H1 (cell line): Measurements from ENCODE around the gene ADD1. TPM values are rescaled to one million over a fixed set of nuclear protein-coding genes. Genes with fewer than 3 reads are reported as not detected.

Experiments used
- CTCF ChIA-PET: fragments of 300-600 bp; sonication (Branson Sonifier 250); formaldehyde crosslinking; loops from one replicate; lab custom pipeline; 2021; ENCODE audit not compliant: partially characterized antibody; lab: Charles Lee
- POLR2A ChIA-PET: fragments of 300-600 bp; sonication (Branson Sonifier 250); formaldehyde crosslinking; loops from one replicate; lab custom pipeline; 2021; ENCODE audit warnings: inconsistent platforms; ENCODE audit not compliant: partially characterized antibody; lab: Charles Lee
- DNase-seq, 2 experiments: peaks; one replicate each; pipeline versions ENCODE4 v3.0.0 to v3.0.0-alpha.2; 2010 to 2022; ENCODE audit warnings: low spot score in 2 of 2, low read depth in 1 of 2, mixed read lengths in 1 of 2
- FAIRE-seq: peaks from 2 replicates; lab custom pipeline; 2011; peaks lifted over from hg19 to GRCh38; lab: Jason Lieb, UNC
- H2AFZ ChIP-seq: 2 replicates; pipeline ENCODE4 v1.8.1; 2012; ENCODE audit warnings: low read length, inconsistent platforms
- H2AK5ac ChIP-seq: 2 replicates; pipeline ENCODE4 v1.6.1; 2013; ENCODE audit warnings: low read depth, low read length
- H2BK120ac ChIP-seq: replicated peaks from 2 replicates; pipeline ENCODE3; 2013; ENCODE audit warnings: low read depth, low read length, inconsistent platforms
- H2BK12ac ChIP-seq: 2 replicates; pipeline ENCODE4 v1.6.1; 2013; ENCODE audit warnings: low read depth, low read length
- H2BK15ac ChIP-seq: 2 replicates; pipeline ENCODE4 v1.6.1; 2013; ENCODE audit warnings: low read length
- H2BK20ac ChIP-seq: 2 replicates; pipeline ENCODE4 v1.6.1; 2013; ENCODE audit warnings: low read length
- H2BK5ac ChIP-seq: 2 replicates; pipeline ENCODE4 v1.6.1; 2013; ENCODE audit warnings: low read depth, low read length
- H3K14ac ChIP-seq: 2 replicates; pipeline ENCODE4 v1.6.1; 2013; ENCODE audit warnings: inconsistent platforms; ENCODE audit not compliant: insufficient read length
- H3K18ac ChIP-seq: 2 replicates; pipeline ENCODE4 v1.6.1; 2013; ENCODE audit warnings: low read length; ENCODE audit errors: extremely low read depth
- H3K23ac ChIP-seq: 2 replicates; pipeline ENCODE4 v1.6.1; 2013; ENCODE audit warnings: inconsistent platforms; ENCODE audit not compliant: insufficient read length
- H3K23me2 ChIP-seq: 2 replicates; pipeline ENCODE4 v1.6.1; 2013; ENCODE audit warnings: low read depth, low read length
- H3K27ac ChIP-seq: 2 replicates; pipeline ENCODE4 v1.6.1; 2011; ENCODE audit warnings: low read depth, low read length, inconsistent platforms
- H3K27me3 ChIP-seq, 4 experiments: replicated peaks in 1 of 4; 1 replicate in 1 of 4; 2 replicates in 3 of 4; pipeline versions ENCODE4 v1.6.1 to v1.8.1; 2011 to 2013; ENCODE audit warnings: low read length in 3 of 4, mild to moderate bottlenecking in 3 of 4, inconsistent platforms in 2 of 4, mixed read lengths in 2 of 4, moderate library complexity in 1 of 4; ENCODE audit not compliant: control insufficient read depth in 3 of 4, insufficient read depth in 3 of 4; ENCODE audit errors: extremely low read depth in 1 of 4
- H3K36me3 ChIP-seq, 4 experiments: 2 replicates each; pipeline versions ENCODE4 v1.6.1 to v1.8.1; 2011 to 2013; ENCODE audit warnings: mild to moderate bottlenecking in 4 of 4, low read length in 3 of 4, moderate library complexity in 2 of 4, control low read depth in 1 of 4, inconsistent platforms in 1 of 4; ENCODE audit not compliant: insufficient read depth in 4 of 4, control insufficient read depth in 2 of 4
- H3K4ac ChIP-seq: replicated peaks from 2 replicates; pipeline ENCODE3; 2013; ENCODE audit warnings: low read length, low read depth, mixed read lengths, inconsistent platforms; ENCODE audit not compliant: insufficient read length
- H3K4me1 ChIP-seq, 4 experiments: replicated peaks in 1 of 4; 1 replicate in 1 of 4; 2 replicates in 3 of 4; pipeline versions ENCODE4 v1.6.1 to v1.8.1; 2011 to 2013; ENCODE audit warnings: low read length in 3 of 4, inconsistent platforms in 2 of 4, mixed read lengths in 1 of 4; ENCODE audit not compliant: insufficient read depth in 4 of 4, control insufficient read depth in 3 of 4
- H3K4me2 ChIP-seq, 2 experiments: 2 replicates each; pipeline versions ENCODE4 v1.6.1 to v1.8.1; 2011 to 2013; ENCODE audit warnings: low read depth in 2 of 2, low read length in 2 of 2, control low read depth in 1 of 2, inconsistent platforms in 1 of 2, mild to moderate bottlenecking in 1 of 2; ENCODE audit not compliant: insufficient read depth in 1 of 2
- H3K4me3 ChIP-seq, 4 experiments: fragments of 200-600, 300-600 bp in 1 of 4; sonication (generic), shearing (Covaris generic), sonication (Bioruptor Twin) in 1 of 4; 2 replicates each; pipeline versions ENCODE4 v1.5.1 to v1.8.1; 2011 to 2016; ENCODE audit warnings: low read length in 4 of 4, low read depth in 3 of 4, control low read depth in 2 of 4, inconsistent platforms in 2 of 4, mild to moderate bottlenecking in 2 of 4, mixed read lengths in 1 of 4, moderate library complexity in 1 of 4; ENCODE audit not compliant: insufficient read depth in 2 of 4; ENCODE audit errors: extremely low read depth in 1 of 4
- H3K56ac ChIP-seq: replicated peaks from 2 replicates; pipeline ENCODE3; 2013; ENCODE audit warnings: low read depth, mild to moderate bottlenecking, mixed read lengths, low read length, inconsistent platforms; ENCODE audit not compliant: insufficient read length
- H3K79me1 ChIP-seq: 2 replicates; pipeline ENCODE4 v1.6.1; 2013; ENCODE audit warnings: low read depth, low read length, control low read depth
- H3K79me2 ChIP-seq, 2 experiments: 2 replicates each; pipeline versions ENCODE4 v1.6.1 to v1.8.1; 2012 to 2013; ENCODE audit warnings: low read length in 2 of 2, mild to moderate bottlenecking in 2 of 2, inconsistent platforms in 1 of 2; ENCODE audit not compliant: insufficient read depth in 2 of 2, control insufficient read depth in 1 of 2
- H3K9ac ChIP-seq, 4 experiments: replicated peaks in 1 of 4; 1 replicate in 1 of 4; 2 replicates in 3 of 4; pipeline versions ENCODE4 v1.6.1 to v1.8.1; 2011 to 2013; ENCODE audit warnings: low read depth in 3 of 4, low read length in 3 of 4, control low read depth in 2 of 4, mild to moderate bottlenecking in 2 of 4, moderate library complexity in 2 of 4, inconsistent platforms in 1 of 4; ENCODE audit errors: extremely low read depth in 1 of 4
- H3K9me3 ChIP-seq, 2 experiments: 2 replicates each; pipeline versions ENCODE4 v1.6.1 to v1.8.1; 2012 to 2013; ENCODE audit warnings: mild to moderate bottlenecking in 2 of 2, moderate library complexity in 2 of 2, control low read depth in 1 of 2, inconsistent platforms in 1 of 2, low read depth in 1 of 2, low read length in 1 of 2, mixed read lengths in 1 of 2; ENCODE audit not compliant: insufficient read depth in 2 of 2
- H4K20me1 ChIP-seq, 2 experiments: replicated peaks in 1 of 2; 2 replicates each; pipeline versions ENCODE3 to v1.8.1; 2011 to 2013; ENCODE audit warnings: inconsistent platforms in 2 of 2, low read length in 2 of 2, mild to moderate bottlenecking in 1 of 2; ENCODE audit not compliant: insufficient read depth in 2 of 2, control insufficient read depth in 1 of 2
- H4K5ac ChIP-seq: 2 replicates; pipeline ENCODE4 v1.6.1; 2013; ENCODE audit warnings: low read length, low read depth, mixed read lengths, inconsistent platforms; ENCODE audit not compliant: insufficient read length
- H4K8ac ChIP-seq: 2 replicates; pipeline ENCODE4 v1.8.0; 2013; ENCODE audit warnings: mild to moderate bottlenecking, moderate library complexity, low read length, inconsistent platforms; ENCODE audit not compliant: insufficient read depth; ENCODE audit errors: extremely low read depth
- H4K91ac ChIP-seq: replicated peaks from 2 replicates; pipeline ENCODE3; 2013; ENCODE audit warnings: low read length, mixed read lengths, inconsistent platforms; ENCODE audit not compliant: insufficient read length
- BCL11A ChIP-seq, 2 experiments: IDR thresholded peaks; one replicate each; pipeline ENCODE4 v1.6.1; 2011; ENCODE audit warnings: low read depth in 2 of 2, low read length in 2 of 2, mild to moderate bottlenecking in 2 of 2
- CBX8 ChIP-seq: fragments of 300-800, 300-1000 bp; sonication (generic); IDR thresholded peaks from 2 replicates; pipeline ENCODE4 v1.7.1; 2016; ENCODE audit warnings: low read depth, low read length, borderline replicate concordance
- CEBPB ChIP-seq: IDR thresholded peaks from 2 replicates; pipeline ENCODE4 v1.6.1; 2012; ENCODE audit warnings: low read depth, low read length
- EZH2 ChIP-seq: fragments of 200-600 bp; sonication (generic); IDR thresholded peaks from 2 replicates; pipeline ENCODE4 v1.7.1; 2012; ENCODE audit warnings: low read depth, mild to moderate bottlenecking, moderate library complexity, low read length, inconsistent platforms; ENCODE audit not compliant: severe bottlenecking
- GABPA ChIP-seq: IDR thresholded peaks from 2 replicates; pipeline ENCODE4 v1.6.1; 2011; ENCODE audit warnings: mild to moderate bottlenecking, low read length, moderate library complexity, borderline replicate concordance; ENCODE audit not compliant: insufficient read depth
- JUND ChIP-seq: IDR thresholded peaks from 2 replicates; pipeline ENCODE4 v1.6.1; 2011; ENCODE audit warnings: mild to moderate bottlenecking, improper control_type of control experiment, low read length
- KDM1A ChIP-seq: fragments of 200-600, 300-600 bp; sonication (generic); IDR thresholded peaks from 2 replicates; pipeline ENCODE4 v1.7.1; 2016; ENCODE audit warnings: mild to moderate bottlenecking, low read length, borderline replicate concordance
- NANOG ChIP-seq: IDR thresholded peaks from 2 replicates; pipeline ENCODE4 v1.6.1; 2011; ENCODE audit warnings: low read length, low read depth, mild to moderate bottlenecking, inconsistent platforms; ENCODE audit not compliant: insufficient read depth, poor library complexity, severe bottlenecking
- PHF8 ChIP-seq: fragments of 200-600 bp; sonication (generic); conservative IDR thresholded peaks from 2 replicates; pipeline ENCODE4 v1.7.1; 2012; ENCODE audit warnings: low read depth, mild to moderate bottlenecking, inconsistent platforms, low read length, moderate library complexity
- SIN3A ChIP-seq, 2 experiments: IDR thresholded peaks in 1 of 2; conservative IDR thresholded peaks in 1 of 2; 2 replicates each; pipeline ENCODE4 v1.6.1; 2011 to 2012; ENCODE audit warnings: low read length in 2 of 2, improper control_type of control experiment in 1 of 2, low read depth in 1 of 2, mild to moderate bottlenecking in 1 of 2
- SIX5 ChIP-seq: IDR thresholded peaks from 2 replicates; pipeline ENCODE4 v1.6.1; 2011; ENCODE audit warnings: mild to moderate bottlenecking, low read depth, low read length
- SP1 ChIP-seq: IDR thresholded peaks from 2 replicates; pipeline ENCODE4 v1.6.1; 2011; ENCODE audit warnings: low read depth, low read length
- SRF ChIP-seq: IDR thresholded peaks from 2 replicates; pipeline ENCODE4 v1.6.1; 2011; ENCODE audit warnings: mild to moderate bottlenecking, low read depth, low read length, moderate library complexity
- TBP ChIP-seq: IDR thresholded peaks from 2 replicates; pipeline ENCODE4 v1.6.1; 2011; ENCODE audit warnings: low read depth, low read length, improper control_type of control experiment
- whole genome bisulfite sequencing, 2 experiments: shearing (Covaris generic) in 1 of 2; methylation state at CpG; one replicate each; pipeline versions ENCODE4 v1.1.6 to v1.1.7; 2013 to 2015; ENCODE audit warnings: low lambda C conversion rate in 2 of 2, mixed read lengths in 2 of 2, inconsistent platforms in 1 of 2, low coverage in 1 of 2, missing lambda C conversion rate in 1 of 2; ENCODE audit not compliant: insufficient replicate concordance in 2 of 2, insufficient coverage in 1 of 2, insufficient read length in 1 of 2; ENCODE audit errors: extremely low coverage in 1 of 2, missing lambda C conversion rate in 1 of 2; 5-methylcytosine and 5-hydroxymethylcytosine counted together
- polyA plus RNA-seq, 7 experiments: library from polyadenylated mRNA; depleted of rRNA in 3 of 7; stranded (reverse) in 5 of 7; unstranded in 2 of 7; fragments of >200 nt in 5 of 7; fragments of 200-250 nt in 2 of 7; gene quantifications; 1 replicate in 5 of 7; 2 replicates in 1 of 7; 4 replicates in 1 of 7; pipeline versions ENCODE4 v1.2.1 to v1.2.3, GENCODE V29; 2011 to 2013; ENCODE audit warnings: missing spikeins in 2 of 7, mixed read lengths in 2 of 7
- total RNA-seq: library from RNA; stranded (reverse); fragmentation: NEBNext Ultra II Directional; extraction: Animal tissue kit (Norgen Biotek cat#: 25700); gene quantifications from 2 replicates; pipeline ENCODE4 v1.2.1, GENCODE V29; 2021

The ADD1 gene
- total and polyA plus RNA-seq, 2 of the 8 experiments (the other 6 are each of a cell fraction or from before 2014, with no cell fraction given): 113 to 143 TPM

GRCh38 chr4:2855584-2855983 is 11.9 kb downstream of the ADD1 start:
- H3K9me3 ChIP-seq: no peaks in the 10 kb centered on the region
- no peak overlapping the region for H2BK5ac ChIP-seq
- no peak overlapping the region for H3K23ac ChIP-seq
- H4K20me1 ChIP-seq: peaks cover 3 to 5% of the 10 kb centered on the region in 2 experiments
- H3K79me2 ChIP-seq: peaks cover 0 to 82% of the 10 kb centered on the region in 2 experiments; a peak in 2 of 4 replicates
- no peak overlapping the region for H4K8ac ChIP-seq
- no peaks in the 10 kb centered on the region for H3K23me2 ChIP-seq
- TF ChIP-seq CEBPB (no peak), GABPA (no peak), SRF (no peak), KDM1A (no peak), BCL11A (IDR thresholded peaks at IDR 0.05; ENCODE audit: low read depth in 2 of 2, low read length in 2 of 2) (no peak), SIX5 (no peak), JUND (no peak), NANOG (no peak), PHF8 (no peak), EZH2 (no peak), TBP (no peak), SIN3A (conservative IDR thresholded peaks at IDR 0.05 in 1 of 2, IDR thresholded peaks at IDR 0.05 in 1 of 2; ENCODE audit: low read depth in 1 of 2, low read length in 2 of 2) (no peak), SP1 (no peak), CBX8 (no peak)
- peaks cover 6% of the 10 kb centered on the region; the same call in 1 of the 2 replicates for H3K79me1 ChIP-seq
- WGBS, 2 experiments: 88% methylated on average over 5 of the region's 5 CpGs; no CpG with 5 or more reads in 1 of the 2 experiments
- H3K4me1 ChIP-seq: peaks cover 0 to 2% (median 0%) of the 10 kb centered on the region in 4 experiments; a peak in 1 of 7 replicates
- ChIA-PET CTCF (no interaction called here), POLR2A (interaction anchor here (1.0 kb wide), 1 partner anchor 12 kb away, joined by 3 read pairs; no protein-coding TSS in a partner anchor)
- H3K4ac ChIP-seq: no peak overlapping the region
- no peak overlapping the region for H3K9ac ChIP-seq
- no peak overlapping the region for H2BK15ac ChIP-seq
- no peaks in the 10 kb centered on the region for H3K27me3 ChIP-seq
- no peak overlapping the region for H3K14ac ChIP-seq
- H2BK12ac ChIP-seq: no peak overlapping the region
- no peak overlapping the region for H3K4me3 ChIP-seq
- no peak for FAIRE-seq
- H4K91ac ChIP-seq: no peak overlapping the region
- H2BK20ac ChIP-seq: no peak overlapping the region
- no peak for DNase-seq
- no peak overlapping the region for H2AK5ac ChIP-seq
- H2AFZ ChIP-seq: no peak overlapping the region
- H3K56ac ChIP-seq: no peak overlapping the region
- H3K18ac ChIP-seq: no peak overlapping the region
- peaks cover 0 to 8% (median 3%) of the 10 kb centered on the region in 4 experiments; a peak in 2 of 8 replicates for H3K36me3 ChIP-seq
- no peak overlapping the region for H3K4me2 ChIP-seq
- H4K5ac ChIP-seq: no peak overlapping the region
- H2BK120ac ChIP-seq: no peak overlapping the region
- no peak overlapping the region for H3K27ac ChIP-seq
